ENCODE data around the gene SPON1. TPM values are rescaled to one million over a fixed set of nuclear protein-coding genes. Genes with fewer than 3 reads are reported as not detected.
A peak's percentile ranks its signal among the peaks of the same experiment; 100 is the strongest.

Gene SPON1
- total and polyA plus RNA-seq, 2 of the 8 experiments (the other 6 are each of a cell fraction or from before 2014, with no cell fraction given), result 1.5 to 5.4 TPM

DNA sequence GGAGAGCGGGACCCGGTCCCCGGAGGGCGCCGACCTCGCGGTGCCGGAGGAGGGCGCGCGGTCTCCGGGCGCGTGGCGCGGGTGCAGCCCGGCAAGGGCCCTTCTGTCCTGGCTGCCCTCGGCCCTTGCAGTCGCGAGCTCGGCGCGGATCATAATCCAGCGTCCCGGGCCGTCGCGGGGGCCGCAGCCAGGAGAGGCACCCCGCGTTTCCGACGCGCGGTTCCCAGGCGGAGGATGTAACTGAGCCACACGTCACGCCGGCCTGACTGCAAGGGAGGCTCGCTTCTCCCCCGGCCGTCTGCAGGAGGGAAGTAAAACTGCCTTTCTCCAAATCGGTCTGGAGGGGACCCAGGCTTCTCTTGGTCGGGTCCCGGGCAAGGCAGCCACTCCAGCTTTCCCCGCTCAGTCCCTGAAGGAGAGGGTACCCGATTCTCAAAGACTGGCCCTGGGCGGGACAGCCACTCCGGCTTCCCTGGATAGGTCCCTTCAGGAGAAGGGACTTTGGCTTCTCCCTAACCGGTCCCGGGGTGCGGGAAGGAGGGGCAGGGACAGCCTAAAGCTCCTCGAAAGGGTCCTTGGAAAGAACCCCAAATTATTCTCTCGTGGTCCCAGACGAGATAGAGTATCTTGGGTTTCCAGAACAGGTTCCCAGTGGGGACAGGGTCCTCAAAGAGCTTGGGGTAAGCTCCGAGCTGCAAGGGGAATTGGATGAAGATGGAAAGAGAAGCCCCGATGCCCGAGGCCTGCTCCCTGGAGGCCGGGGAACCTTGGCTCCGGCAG is 836 bp downstream of the SPON1 start:
- no peaks in the 10 kb centered on the region for H4K20me1 ChIP-seq (replicated peaks in 1 of 2; ENCODE audit: control insufficient read depth in 1 of 2, insufficient read depth in 2 of 2, low read length in 2 of 2)
- no peak overlapping the region for H3K56ac ChIP-seq (replicated peaks; ENCODE audit: insufficient read length, low read depth, low read length)
- H2AK5ac ChIP-seq (ENCODE audit: low read depth, low read length), result no peak overlapping the region
- H3K4me3 ChIP-seq (ENCODE audit: extremely low read depth in 1 of 4, insufficient read depth in 2 of 4, low read depth in 3 of 4, low read length in 4 of 4), result peak overlapping the region; percentile 43 to 66 (median 60)
- H3K79me1 ChIP-seq (ENCODE audit: low read depth, low read length), result no peaks in the 10 kb centered on the region
- H3K23me2 ChIP-seq (ENCODE audit: low read depth, low read length), result peaks cover 22% of the 10 kb centered on the region; the same call in 1 of the 2 replicates
- no peak for FAIRE-seq
- no peaks in the 10 kb centered on the region for H3K9me3 ChIP-seq (ENCODE audit: insufficient read depth in 2 of 2, low read depth in 1 of 2, low read length in 1 of 2)
- no peak overlapping the region for H4K5ac ChIP-seq (ENCODE audit: insufficient read length, low read depth, low read length)
- H3K23ac ChIP-seq (ENCODE audit: insufficient read length), result no peak overlapping the region
- 3% methylated on average over 46 of the region's 60 CpGs; no CpG with 5 or more reads in 1 of the 2 experiments for WGBS, 2 experiments (ENCODE audit: extremely low coverage in 1 of 2, insufficient coverage in 1 of 2, insufficient read length in 1 of 2, insufficient replicate concordance in 2 of 2, low coverage in 1 of 2, low lambda C conversion rate in 2 of 2, missing lambda C conversion rate in 1 of 2)
- ChIA-PET POLR2A (ENCODE audit: partially characterized antibody) (no interaction called here), CTCF (ENCODE audit: partially characterized antibody) (interaction anchor here (0.7 to 11.3 kb wide), 33 partner anchors 7 to 455 kb away, joined by 3 to 101 read pairs (median 4); no protein-coding TSS in a partner anchor)
- H2BK12ac ChIP-seq (ENCODE audit: low read depth, low read length), result peak overlapping the region; percentile 72; the same call in 1 of the 2 replicates
- no peak overlapping the region for H4K8ac ChIP-seq (ENCODE audit: extremely low read depth, insufficient read depth, low read length)
- H3K18ac ChIP-seq (ENCODE audit: extremely low read depth, low read length), result peak overlapping the region; percentile 86
- H2BK120ac ChIP-seq (replicated peaks; ENCODE audit: low read depth, low read length), result no peak overlapping the region
- peak overlapping the region; percentile 79 to 99 for H3K4me2 ChIP-seq (ENCODE audit: insufficient read depth in 1 of 2, low read depth in 2 of 2, low read length in 2 of 2)
- H3K36me3 ChIP-seq (ENCODE audit: control insufficient read depth in 2 of 4, insufficient read depth in 4 of 4, low read length in 3 of 4), result no peaks in the 10 kb centered on the region; a peak in 1 of 8 replicates
- no peak overlapping the region for H2BK5ac ChIP-seq (ENCODE audit: low read depth, low read length)
- H4K91ac ChIP-seq (replicated peaks; ENCODE audit: insufficient read length, low read length), result no peak overlapping the region
- H3K27me3 ChIP-seq (replicated peaks in 1 of 4; ENCODE audit: control insufficient read depth in 3 of 4, extremely low read depth in 1 of 4, insufficient read depth in 3 of 4, low read length in 3 of 4), result peaks cover 37 to 70% (median 56%) of the 10 kb centered on the region in 4 experiments
- no peaks in the 10 kb centered on the region for H3K79me2 ChIP-seq (ENCODE audit: control insufficient read depth in 1 of 2, insufficient read depth in 2 of 2, low read length in 2 of 2)
- no peak overlapping the region for H2BK20ac ChIP-seq (ENCODE audit: low read length)
- H3K27ac ChIP-seq (ENCODE audit: low read depth, low read length), result no peak overlapping the region
- DNase-seq (ENCODE audit: low read depth in 1 of 2, low spot score in 2 of 2), result no peak
- H2AFZ ChIP-seq (ENCODE audit: low read length), result peak overlapping the region; percentile 47; the same call in 1 of the 2 replicates
- H3K9ac ChIP-seq (replicated peaks in 1 of 4; ENCODE audit: extremely low read depth in 1 of 4, low read depth in 3 of 4, low read length in 3 of 4), result peak overlapping the region in 1 of 4 experiments; percentile 18; a peak in 2 of 7 replicates
- H2BK15ac ChIP-seq (ENCODE audit: low read length), result no peak overlapping the region; the same call in 1 of the 2 replicates
- no peak overlapping the region for H3K14ac ChIP-seq (ENCODE audit: insufficient read length)
- no peak overlapping the region for H3K4ac ChIP-seq (replicated peaks; ENCODE audit: insufficient read length, low read depth, low read length)
- H3K4me1 ChIP-seq (replicated peaks in 1 of 4; ENCODE audit: control insufficient read depth in 3 of 4, insufficient read depth in 4 of 4, low read length in 3 of 4), result peaks cover 5 to 36% (median 20%) of the 10 kb centered on the region in 4 experiments
- TF ChIP-seq SUZ12 (IDR thresholded peaks at IDR 0.05; ENCODE audit: low read length) (peak; percentile 48; the same call in 1 of the 2 replicates), ASH2L (IDR thresholded peaks at IDR 0.05; ENCODE audit: low read length) (no peak), NANOG (IDR thresholded peaks at IDR 0.05; ENCODE audit: insufficient read depth, low read depth, low read length, poor library complexity, severe bottlenecking) (no peak), KDM4A (IDR thresholded peaks at IDR 0.05; ENCODE audit: low read depth, low read length, severe bottlenecking) (peak; percentile 11), JUND (IDR thresholded peaks at IDR 0.05; ENCODE audit: low read length) (no peak), RFX5 (IDR thresholded peaks at IDR 0.05; ENCODE audit: borderline replicate concordance, low read depth, low read length) (no peak), TBP (IDR thresholded peaks at IDR 0.05; ENCODE audit: low read depth, low read length) (no peak), TEAD4 (IDR thresholded peaks at IDR 0.05; ENCODE audit: low read depth, low read length) (no peak), RBBP5 (IDR thresholded peaks at IDR 0.05; ENCODE audit: borderline replicate concordance, low read depth, low read length) (no peak)
- TF ChIP-seq, protein P1, sequence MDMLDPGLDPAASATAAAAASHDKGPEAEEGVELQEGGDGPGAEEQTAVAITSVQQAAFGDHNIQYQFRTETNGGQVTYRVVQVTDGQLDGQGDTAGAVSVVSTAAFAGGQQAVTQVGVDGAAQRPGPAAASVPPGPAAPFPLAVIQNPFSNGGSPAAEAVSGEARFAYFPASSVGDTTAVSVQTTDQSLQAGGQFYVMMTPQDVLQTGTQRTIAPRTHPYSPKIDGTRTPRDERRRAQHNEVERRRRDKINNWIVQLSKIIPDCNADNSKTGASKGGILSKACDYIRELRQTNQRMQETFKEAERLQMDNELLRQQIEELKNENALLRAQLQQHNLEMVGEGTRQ (IDR thresholded peaks at IDR 0.05; ENCODE audit: low read length), result no peak
